Stomach (tissue), 9 donors: ENCODE data around the gene SHFL. TPM values are rescaled to one million over a fixed set of nuclear protein-coding genes. Genes with fewer than 3 reads are reported as not detected.

Experiments used
- DNase-seq, 2 donors: peaks; one replicate each; pipeline versions ENCODE4 v3.0.0 to v3.0.0-alpha.2; 2013 to 2019
- H3K27ac ChIP-seq, 5 donors: fragments of 200-600 bp in 4 of 5; sonication (generic) in 4 of 5; one replicate each; pipeline ENCODE4 v1.5.1; 2013 to 2019; ENCODE audit warnings: mild to moderate bottlenecking in 1 of 5, moderate library complexity in 1 of 5
- H3K27me3 ChIP-seq, 3 donors: fragments of 200-600 bp; sonication (generic); one replicate each; pipeline ENCODE4 v1.5.1; 2017 to 2019; ENCODE audit warnings: mixed run types in 1 of 3
- H3K36me3 ChIP-seq, 4 donors: fragments of 200-600 bp; sonication (generic); 1 replicate in 3 of 4; 2 replicates in 1 of 4; pipeline ENCODE4 v1.5.1; 2016 to 2019
- H3K4me1 ChIP-seq, 4 donors: fragments of 200-600 bp; sonication (generic); one replicate each; pipeline ENCODE4 v1.5.1; 2016 to 2019
- H3K4me3 ChIP-seq, 4 donors: fragments of 200-600 bp; sonication (generic) in 3 of 4; one replicate each; pipeline ENCODE4 v1.5.1; 2016 to 2019; ENCODE audit warnings: mild to moderate bottlenecking in 1 of 4
- H3K9me3 ChIP-seq, 4 donors: fragments of 200-600 bp; sonication (generic); one replicate each; pipeline ENCODE4 v1.5.1; 2016 to 2019
- CTCF ChIP-seq, 7 experiments: fragments of 450-650 bp in 4 of 7; fragments of 200-600 bp in 3 of 7; sonication (generic) in 3 of 7; IDR thresholded peaks; one replicate each; pipeline ENCODE4 v1.5.1; 2016 to 2019; ENCODE audit warnings: antibody characterized with exemption in 7 of 7, control low read depth in 2 of 7, mild to moderate bottlenecking in 1 of 7
- EP300 ChIP-seq: sonication (generic); formaldehyde crosslinking; IDR thresholded peaks from one replicate; pipeline ENCODE4 v1.6.1; 2017; ENCODE audit warnings: antibody characterized with exemption
- POLR2A ChIP-seq, 4 donors: fragments of 450-650 bp; IDR thresholded peaks; one replicate each; pipeline ENCODE4 v1.6.1; 2016; ENCODE audit warnings: antibody characterized with exemption in 4 of 4, control low read depth in 2 of 4, mild to moderate bottlenecking in 1 of 4, moderate library complexity in 1 of 4
- POLR2AphosphoS5 ChIP-seq, 3 donors: sonication (generic); formaldehyde crosslinking; IDR thresholded peaks; one replicate each; pipeline ENCODE4 v1.6.1; 2016; ENCODE audit warnings: antibody characterized with exemption in 3 of 3
- WGBS, 5 donors: extraction: QIAGEN DNeasy Blood & Tissue Kit in 3 of 5; methylation state at CpG; one replicate each; pipeline versions ENCODE4 v1.1.5 to v1.1.7; 2013 to 2018; 5-methylcytosine and 5-hydroxymethylcytosine counted together
- intact Hi-C: fragments of 100-400 bp; cut with DNase I; formaldehyde crosslinking; loops from one replicate; pipeline ENCODE4 v1.15.1; 2023; ENCODE audit warnings: low total_unique reads
- polyA plus RNA-seq, 3 donors: library from polyadenylated mRNA; stranded (reverse); fragments of 200-250 nt; gene quantifications; one replicate each; pipeline ENCODE4 v1.2.3, GENCODE V29; 2013
- total RNA-seq, 5 donors: library from RNA; depleted of rRNA; stranded (reverse); fragments of >200 nt; gene quantifications; one replicate each; pipeline versions ENCODE4 v1.1.0 to v1.2.3, GENCODE V29; 2014 to 2016
- donor health status: healthy with polysubstance abuse.
- donor health status: Bipolar disorder and iron deficiency.
- donor health status: healthy.

The SHFL gene
- total and polyA plus RNA-seq, 8 donors, result 7.0 to 62.0 (median 25.5) TPM

- WGBS, 5 donors, result 75 to 77% (median 75%) methylated on average over 4 of the region's 4 CpGs
- no peak for TF ChIP-seq EP300
- TF ChIP-seq POLR2A (IDR thresholded peaks at IDR 0.05), result no peak
- no peak for TF ChIP-seq CTCF (IDR thresholded peaks at IDR 0.05)
- no peak for TF ChIP-seq POLR2AphosphoS5 (IDR thresholded peaks at IDR 0.05)
- intact Hi-C loops, result no loop called here
- H3K27ac ChIP-seq, result no peak overlapping the region
- H3K36me3 ChIP-seq, result no peaks in the 10 kb centered on the region
- no peak for DNase-seq
- H3K27me3 ChIP-seq, result peaks cover 0 to 62% (median 6%) of the 10 kb centered on the region in 3 donors
- no peaks in the 10 kb centered on the region for H3K4me1 ChIP-seq
- peaks cover 7 to 58% (median 47%) of the 10 kb centered on the region in 4 donors for H3K9me3 ChIP-seq
- no peak overlapping the region for H3K4me3 ChIP-seq
Measured at GRCh38 chr19:10043286-10043927, 42.7 kb upstream of the SHFL start.

DNA sequence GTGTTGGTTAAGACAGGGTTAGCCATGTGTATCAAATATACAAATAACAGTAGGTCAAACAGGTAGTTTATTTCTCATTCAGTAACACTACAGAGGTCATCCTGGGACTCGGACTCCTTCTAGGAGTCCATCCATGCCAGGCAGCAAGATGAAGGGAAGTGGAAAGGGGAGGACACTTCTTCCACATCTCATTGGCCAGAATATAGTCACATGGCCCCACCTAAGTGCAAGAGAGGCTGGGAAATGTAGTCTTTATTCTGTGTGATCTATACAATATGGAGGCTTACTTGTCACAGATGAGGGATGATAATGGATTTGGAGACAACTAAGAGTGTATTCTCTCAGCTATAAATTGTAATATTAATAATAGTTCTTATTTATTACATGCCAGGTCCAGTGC lies 41.7 kb upstream of the SHFL start:
- no peak overlapping the region for H3K4me3 ChIP-seq
- intact Hi-C loops, result no loop called here
- H3K4me1 ChIP-seq, result no peaks in the 10 kb centered on the region
- WGBS, 5 donors, result 63 to 91% (median 76%) methylated on average over 1 of the region's 1 CpG
- H3K36me3 ChIP-seq, result no peaks in the 10 kb centered on the region
- TF ChIP-seq CTCF (IDR thresholded peaks at IDR 0.05), result no peak
- TF ChIP-seq EP300, result no peak
- TF ChIP-seq POLR2A (IDR thresholded peaks at IDR 0.05), result no peak
- no peak for TF ChIP-seq POLR2AphosphoS5 (IDR thresholded peaks at IDR 0.05)
- DNase-seq, result no peak
- H3K9me3 ChIP-seq, result peaks cover 7 to 58% (median 47%) of the 10 kb centered on the region in 4 donors
- peaks cover 0 to 52% (median 6%) of the 10 kb centered on the region in 3 donors for H3K27me3 ChIP-seq
- H3K27ac ChIP-seq, result no peak overlapping the region

DNA sequence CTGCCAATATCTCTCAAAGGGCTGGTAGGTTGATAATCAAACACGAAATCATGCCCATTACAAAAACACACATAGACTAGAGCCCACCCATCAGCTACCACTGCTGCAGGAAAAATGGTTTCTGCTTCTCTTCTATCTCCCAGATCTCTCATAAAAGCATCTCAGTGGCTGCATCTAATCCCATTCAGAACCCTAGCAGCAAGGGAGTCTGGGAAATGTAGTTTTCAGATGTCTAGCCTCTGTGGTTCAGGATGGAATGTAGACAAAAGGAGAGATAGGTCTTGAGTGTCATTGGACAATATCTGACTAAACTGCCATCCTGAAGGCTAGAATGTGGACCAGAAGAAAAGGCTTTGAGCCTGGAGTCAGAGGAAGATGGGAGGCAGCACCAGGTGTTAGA lies 40.7 kb upstream of the SHFL start:
- TF ChIP-seq POLR2AphosphoS5 (IDR thresholded peaks at IDR 0.05), result no peak
- TF ChIP-seq CTCF (IDR thresholded peaks at IDR 0.05), result no peak
- TF ChIP-seq EP300, result no peak
- no peak for TF ChIP-seq POLR2A (IDR thresholded peaks at IDR 0.05)

DNA sequence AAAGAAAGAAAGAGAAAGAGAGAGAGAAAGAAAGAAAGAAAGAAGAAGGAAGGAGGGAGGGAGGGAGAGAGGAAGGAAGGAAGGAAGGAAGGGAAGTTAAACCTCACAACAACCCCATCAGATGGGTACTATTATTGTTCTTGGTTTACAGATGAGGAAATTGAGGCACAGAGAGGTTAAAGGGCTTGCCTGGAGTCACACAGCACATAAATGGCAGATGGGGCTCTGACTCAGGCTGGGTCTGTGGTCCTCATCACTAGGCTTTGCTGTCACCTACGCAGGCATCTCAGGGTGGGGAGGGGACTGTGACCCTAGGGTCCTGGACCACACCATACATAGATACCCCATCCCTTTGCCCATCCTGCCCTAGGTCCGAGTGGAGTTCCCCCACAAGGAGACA lies 36.5 kb upstream of the SHFL start:
- Histone ChIP-seq H3K4me3 (no peak overlapping the region), H3K4me1 (no peaks in the 10 kb centered on the region), H3K36me3 (no peaks in the 10 kb centered on the region), H3K9me3 (peaks cover 0 to 18% (median 14%) of the 10 kb centered on the region in 4 donors), H3K27ac (no peak overlapping the region), H3K27me3 (peaks cover 0 to 48% (median 6%) of the 10 kb centered on the region in 3 donors)
- 25 to 73% (median 47%) methylated on average over 1 to 2 of the region's 2 CpGs for WGBS, 5 donors
- no peak for TF ChIP-seq POLR2A (IDR thresholded peaks at IDR 0.05)
- no peak for TF ChIP-seq CTCF (IDR thresholded peaks at IDR 0.05)
- no peak for TF ChIP-seq POLR2AphosphoS5 (IDR thresholded peaks at IDR 0.05)
- TF ChIP-seq EP300, result no peak
- intact Hi-C loops, result no loop called here
- DNase-seq, result no peak

More for the DNA sequence above, 40.7 kb upstream of the SHFL start:
- Histone ChIP-seq H3K4me1 (no peaks in the 10 kb centered on the region), H3K27me3 (peaks cover 0 to 44% (median 6%) of the 10 kb centered on the region in 3 donors), H3K9me3 (peaks cover 7 to 58% (median 47%) of the 10 kb centered on the region in 4 donors), H3K36me3 (no peaks in the 10 kb centered on the region), H3K4me3 (no peak overlapping the region), H3K27ac (no peak overlapping the region)
- intact Hi-C loops, result no loop called here
- no peak for DNase-seq
- 29 to 53% (median 46%) methylated on average over 1 of the region's 1 CpG for WGBS, 5 donors
